Vagina (tissue), 2 donors: Measurements from ENCODE around the gene FAIM2.

ENCODE experiments used
- POLR2A ChIP-seq, 2 donors: fragments of 450-650 bp; IDR thresholded peaks; one replicate each; pipeline ENCODE4 v1.6.1; 2017; ENCODE audit warnings: antibody characterized with exemption in 2 of 2, mild to moderate bottlenecking in 2 of 2, moderate library complexity in 2 of 2
- POLR2AphosphoS5 ChIP-seq, 2 donors: sonication (generic); formaldehyde crosslinking; IDR thresholded peaks; one replicate each; pipeline ENCODE4 v1.9.0; 2017; ENCODE audit warnings: antibody characterized with exemption in 2 of 2, mild to moderate bottlenecking in 2 of 2, low read depth in 1 of 2; ENCODE audit not compliant: insufficient read depth in 1 of 2
- TF ChIP-seq, protein P1 (sequence below), 3 experiments: fragments of 450-650 bp in 2 of 3; fragments of 200-600 bp in 1 of 3; sonication (generic) in 1 of 3; IDR thresholded peaks; one replicate each; pipeline ENCODE4 v1.5.1; 2017 to 2019; ENCODE audit warnings: antibody characterized with exemption in 3 of 3, mild to moderate bottlenecking in 2 of 3, moderate library complexity in 2 of 3

DNA sequence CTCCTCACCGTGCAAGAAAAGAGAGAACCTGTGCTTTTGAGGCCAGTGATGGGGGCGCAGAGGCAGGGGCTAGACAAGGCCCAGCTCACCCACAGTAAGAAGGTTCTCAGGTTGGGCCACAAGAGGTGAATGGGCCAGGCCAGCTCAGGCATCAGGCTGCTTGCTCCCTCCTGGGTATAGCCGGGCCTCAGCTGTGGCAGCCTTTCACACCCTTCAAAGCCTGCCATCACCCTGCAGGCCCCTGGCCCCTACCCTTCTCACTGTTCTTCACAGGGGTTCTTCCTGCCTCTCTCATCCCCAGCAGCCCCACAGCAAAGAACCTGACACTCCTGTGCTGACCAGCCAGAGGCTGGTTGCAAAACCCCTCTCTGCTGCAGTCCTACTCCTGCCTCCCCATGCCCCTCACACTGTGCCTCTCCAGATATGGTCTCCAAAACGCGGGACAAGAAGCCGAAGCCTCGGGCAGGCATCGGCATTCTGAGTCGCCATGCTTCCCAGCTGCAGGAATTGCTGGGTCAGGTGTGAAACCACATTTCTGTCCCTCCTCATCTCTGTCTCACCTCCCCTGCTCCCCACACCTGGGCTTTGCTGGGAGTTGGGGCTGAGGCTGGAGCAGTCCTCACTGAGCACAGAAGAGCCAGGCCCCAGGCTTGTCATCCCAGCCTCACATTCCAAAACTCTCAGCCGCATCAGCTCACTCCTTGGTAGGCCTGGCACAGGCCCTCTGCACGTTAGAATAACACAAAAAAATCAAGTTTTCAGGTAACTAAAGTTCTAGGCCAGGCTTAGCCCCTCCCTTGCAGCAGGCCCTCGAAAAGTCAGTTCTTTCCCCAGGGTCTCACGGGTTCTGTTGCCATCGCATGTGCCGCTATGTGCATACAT is 6.9 kb upstream of the FAIM2 start:
- TF ChIP-seq, protein P1, sequence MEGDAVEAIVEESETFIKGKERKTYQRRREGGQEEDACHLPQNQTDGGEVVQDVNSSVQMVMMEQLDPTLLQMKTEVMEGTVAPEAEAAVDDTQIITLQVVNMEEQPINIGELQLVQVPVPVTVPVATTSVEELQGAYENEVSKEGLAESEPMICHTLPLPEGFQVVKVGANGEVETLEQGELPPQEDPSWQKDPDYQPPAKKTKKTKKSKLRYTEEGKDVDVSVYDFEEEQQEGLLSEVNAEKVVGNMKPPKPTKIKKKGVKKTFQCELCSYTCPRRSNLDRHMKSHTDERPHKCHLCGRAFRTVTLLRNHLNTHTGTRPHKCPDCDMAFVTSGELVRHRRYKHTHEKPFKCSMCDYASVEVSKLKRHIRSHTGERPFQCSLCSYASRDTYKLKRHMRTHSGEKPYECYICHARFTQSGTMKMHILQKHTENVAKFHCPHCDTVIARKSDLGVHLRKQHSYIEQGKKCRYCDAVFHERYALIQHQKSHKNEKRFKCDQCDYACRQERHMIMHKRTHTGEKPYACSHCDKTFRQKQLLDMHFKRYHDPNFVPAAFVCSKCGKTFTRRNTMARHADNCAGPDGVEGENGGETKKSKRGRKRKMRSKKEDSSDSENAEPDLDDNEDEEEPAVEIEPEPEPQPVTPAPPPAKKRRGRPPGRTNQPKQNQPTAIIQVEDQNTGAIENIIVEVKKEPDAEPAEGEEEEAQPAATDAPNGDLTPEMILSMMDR (IDR thresholded peaks at IDR 0.05): no peak
- TF ChIP-seq POLR2A (IDR thresholded peaks at IDR 0.05): no peak
- no peak for TF ChIP-seq POLR2AphosphoS5 (IDR thresholded peaks at IDR 0.05; ENCODE audit: insufficient read depth in 1 of 2, low read depth in 1 of 2)
